Fibroblast of mammary gland (primary cell): ENCODE data around the gene UBAC2.

Experiments
- DNase-seq: peaks from one replicate; pipeline ENCODE4 v3.0.0-alpha.2; 2010; ENCODE audit warnings: low read depth
- H3K4me3 ChIP-seq: 2 replicates; pipeline ENCODE4 v1.5.1; 2011; ENCODE audit warnings: low read depth, mild to moderate bottlenecking, low read length, moderate library complexity; ENCODE audit not compliant: control insufficient read depth
- TF ChIP-seq, protein P1 (sequence below): conservative IDR thresholded peaks from 2 replicates; pipeline ENCODE4 v1.5.1; 2011; ENCODE audit warnings: low read depth, low read length, inconsistent platforms; ENCODE audit not compliant: control insufficient read depth, insufficient read depth

The UBAC2 gene

DNA sequence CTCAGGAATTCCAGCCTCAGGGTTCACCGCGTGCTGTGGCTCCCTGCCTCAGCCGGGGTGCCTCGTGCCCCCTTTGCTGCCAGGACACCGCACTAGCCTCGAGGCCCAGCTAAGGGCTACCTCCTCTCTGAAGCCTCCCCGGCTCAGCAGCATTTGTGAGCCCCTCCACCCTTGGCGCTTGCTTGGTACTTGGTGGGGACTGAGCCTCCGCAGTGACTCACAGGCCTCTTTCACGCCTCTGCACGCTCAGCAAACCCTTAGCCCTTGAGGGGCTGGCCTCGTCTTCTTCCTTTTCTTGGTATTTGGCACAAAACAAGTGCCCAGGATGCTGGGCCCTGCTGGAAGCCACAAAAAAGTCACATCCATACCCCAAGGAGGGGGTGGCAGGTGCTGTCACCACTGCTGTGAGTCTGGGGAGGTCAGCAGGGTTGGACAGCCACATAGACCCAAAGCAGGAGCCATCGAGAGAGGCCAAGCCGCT lies 215.2 kb downstream of the UBAC2 start:
- TF ChIP-seq, protein P1, sequence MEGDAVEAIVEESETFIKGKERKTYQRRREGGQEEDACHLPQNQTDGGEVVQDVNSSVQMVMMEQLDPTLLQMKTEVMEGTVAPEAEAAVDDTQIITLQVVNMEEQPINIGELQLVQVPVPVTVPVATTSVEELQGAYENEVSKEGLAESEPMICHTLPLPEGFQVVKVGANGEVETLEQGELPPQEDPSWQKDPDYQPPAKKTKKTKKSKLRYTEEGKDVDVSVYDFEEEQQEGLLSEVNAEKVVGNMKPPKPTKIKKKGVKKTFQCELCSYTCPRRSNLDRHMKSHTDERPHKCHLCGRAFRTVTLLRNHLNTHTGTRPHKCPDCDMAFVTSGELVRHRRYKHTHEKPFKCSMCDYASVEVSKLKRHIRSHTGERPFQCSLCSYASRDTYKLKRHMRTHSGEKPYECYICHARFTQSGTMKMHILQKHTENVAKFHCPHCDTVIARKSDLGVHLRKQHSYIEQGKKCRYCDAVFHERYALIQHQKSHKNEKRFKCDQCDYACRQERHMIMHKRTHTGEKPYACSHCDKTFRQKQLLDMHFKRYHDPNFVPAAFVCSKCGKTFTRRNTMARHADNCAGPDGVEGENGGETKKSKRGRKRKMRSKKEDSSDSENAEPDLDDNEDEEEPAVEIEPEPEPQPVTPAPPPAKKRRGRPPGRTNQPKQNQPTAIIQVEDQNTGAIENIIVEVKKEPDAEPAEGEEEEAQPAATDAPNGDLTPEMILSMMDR = no peak
- DNase-seq = no peak
- H3K4me3 ChIP-seq = no peak overlapping the region

- TF ChIP-seq, protein P1 = no peak
- no peak overlapping the region for H3K4me3 ChIP-seq
- no peak for DNase-seq
These were observed 215.9 kb downstream of the UBAC2 start for GRCh38 chr13:99416411-99417121.

GRCh38 chr13:99417201-99418102 lies 216.8 kb downstream of the UBAC2 start:
- no peak for DNase-seq
- TF ChIP-seq, protein P1 = no peak
- no peak overlapping the region for H3K4me3 ChIP-seq

DNA sequence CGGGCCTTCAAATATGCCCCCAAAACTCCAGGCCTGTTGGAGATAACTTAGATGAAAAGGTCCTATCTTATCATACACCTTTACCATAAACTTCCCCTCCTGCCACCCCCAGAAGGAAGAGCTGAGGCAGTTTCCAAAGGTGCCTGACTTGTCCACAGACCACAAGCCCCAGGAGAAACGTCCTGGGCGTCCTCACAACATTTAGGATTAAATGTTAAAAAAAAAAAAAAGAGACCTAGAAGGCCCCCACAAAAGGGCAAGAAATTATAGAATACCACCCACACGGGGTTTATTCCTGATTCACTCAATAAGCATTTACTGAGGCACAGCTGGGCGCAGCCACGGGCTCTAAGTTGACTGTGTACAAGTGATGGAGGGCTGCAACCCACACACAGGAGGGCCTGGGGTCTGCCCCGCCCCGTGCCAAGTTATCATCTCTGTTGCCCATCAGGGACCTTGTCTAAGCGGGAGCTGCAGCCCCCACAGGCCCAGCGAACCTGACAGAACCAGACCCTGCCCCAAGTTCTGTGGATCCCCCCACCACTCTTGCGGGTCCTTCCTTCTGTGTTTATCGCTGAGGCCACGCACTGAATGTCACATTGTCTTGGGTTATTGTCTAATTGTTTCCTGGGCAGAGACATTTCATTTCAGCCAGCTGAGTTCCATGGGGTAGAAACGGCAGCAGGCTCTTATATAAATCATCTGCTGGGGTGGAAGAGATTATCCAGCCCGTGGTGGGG lies 217.6 kb downstream of the UBAC2 start:
- DNase-seq = no peak
- TF ChIP-seq, protein P1 = no peak
- no peak overlapping the region for H3K4me3 ChIP-seq

- DNase-seq = no peak
- TF ChIP-seq, protein P1 = no peak
- H3K4me3 ChIP-seq = no peak overlapping the region
These were observed 218.1 kb downstream of the UBAC2 start for GRCh38 chr13:99418843-99419140.

DNA sequence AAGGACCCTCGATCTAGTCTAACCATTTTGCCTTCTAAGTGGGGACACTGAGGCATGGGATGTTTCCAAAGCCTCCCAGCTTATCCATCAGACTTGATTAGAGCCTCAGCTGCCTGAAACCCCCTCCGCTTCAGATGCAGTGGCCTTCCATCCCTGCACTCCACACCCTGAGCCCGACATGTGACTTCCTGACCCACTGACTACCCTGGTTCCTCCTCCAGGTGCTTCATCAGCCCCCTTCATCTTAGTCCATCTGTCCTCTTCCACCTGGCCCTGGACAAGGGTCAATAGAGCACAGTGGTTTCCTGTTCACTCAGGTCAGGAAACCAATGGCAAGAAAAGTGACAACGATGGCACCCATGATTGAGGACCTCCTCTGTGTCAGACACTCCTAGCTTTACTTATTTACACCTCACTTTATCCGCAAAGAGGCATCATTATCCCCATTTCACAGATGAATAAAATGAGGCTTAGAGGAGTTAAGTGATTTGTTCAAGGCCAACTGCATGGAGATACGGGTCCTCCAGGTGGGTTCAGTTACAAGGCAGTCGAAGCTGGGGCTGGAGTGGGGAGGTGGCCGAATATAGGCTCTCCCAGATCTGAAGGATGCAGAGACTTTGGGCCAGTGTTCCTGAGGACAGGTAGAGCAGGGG lies 219.1 kb downstream of the UBAC2 start:
- TF ChIP-seq, protein P1 = no peak
- no peak overlapping the region for H3K4me3 ChIP-seq
- no peak for DNase-seq
